Measurements from ENCODE around the gene KLF12.
A peak's percentile ranks its signal among the peaks of the same experiment; 100 is the strongest.

The KLF12 gene

DNA sequence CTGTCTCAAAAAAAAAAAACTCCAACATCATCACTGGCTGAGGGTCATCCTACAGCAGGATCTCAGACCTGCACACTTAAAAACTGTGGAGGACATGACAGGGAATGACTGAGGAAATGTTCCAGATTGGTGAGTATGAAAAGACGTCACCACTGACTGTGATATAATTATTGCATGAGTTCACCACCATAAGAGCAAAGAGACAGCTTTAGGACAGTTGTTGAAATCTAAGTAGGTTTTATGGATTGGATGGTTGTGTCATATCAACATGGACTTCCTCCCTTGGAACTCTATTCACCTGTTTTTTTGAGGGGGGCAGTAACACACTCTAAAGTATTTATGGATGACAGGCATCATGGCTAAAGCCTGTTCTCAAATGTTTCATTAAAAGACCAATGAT lies 31.5 kb downstream of the KLF12 start:
- no peak for ATAC-seq

DNA sequence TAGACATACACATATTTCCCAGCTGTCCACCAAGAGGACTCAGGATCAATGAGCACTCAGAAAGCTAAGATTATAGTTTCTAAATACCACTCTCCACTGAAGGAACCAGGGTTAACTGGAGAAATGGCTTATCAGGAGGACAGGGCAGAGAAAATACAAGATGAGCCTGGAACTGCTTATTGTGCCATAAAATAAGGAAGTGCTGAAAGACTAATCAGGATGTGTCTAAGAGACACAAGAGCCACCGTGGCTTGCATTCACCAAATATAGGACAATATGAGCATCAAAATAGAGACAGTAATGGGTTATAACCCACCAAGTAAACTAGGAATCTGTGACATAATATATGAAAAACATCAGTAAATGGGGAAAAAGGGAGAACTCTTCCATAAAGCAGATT lies 32.8 kb downstream of the KLF12 start:
- no peak for ATAC-seq

DNA sequence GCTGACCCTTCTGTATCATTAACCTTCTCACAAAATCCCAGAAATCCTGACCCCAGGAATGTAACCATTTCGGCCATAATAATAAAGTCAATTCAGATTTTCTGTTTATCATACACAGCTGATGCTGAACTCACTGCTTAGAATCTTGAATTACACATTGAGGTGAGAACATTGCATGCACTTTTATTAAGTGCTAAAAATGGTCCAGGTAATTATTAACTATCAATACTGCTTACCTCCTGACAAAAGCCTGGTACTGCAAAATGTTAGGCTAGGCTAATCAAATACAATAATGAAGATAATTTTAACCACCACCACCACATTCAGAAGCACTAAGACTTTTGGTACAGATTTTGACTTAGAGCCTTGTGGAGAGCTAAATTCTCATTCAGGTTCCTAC lies 36.1 kb downstream of the KLF12 start:
- no peak for ATAC-seq

DNA sequence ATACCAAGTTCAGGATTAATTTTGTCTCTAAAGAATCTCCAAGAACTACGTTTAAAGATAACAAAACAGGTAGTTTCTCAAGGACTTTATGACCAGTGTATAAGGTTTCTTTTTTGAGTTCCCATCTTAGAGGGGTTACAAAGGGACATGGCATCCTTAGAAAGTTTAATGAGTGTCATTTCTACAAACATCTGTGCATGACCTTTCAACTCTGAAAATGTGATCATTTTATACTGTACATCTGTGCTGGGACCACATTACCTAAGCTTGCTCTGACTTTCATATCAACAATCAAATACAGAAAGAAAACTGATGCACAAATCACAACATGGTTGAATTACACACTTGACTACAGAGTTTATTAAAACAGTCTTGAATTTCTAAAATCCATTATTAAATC lies 37.1 kb downstream of the KLF12 start:
- ATAC-seq, result no peak

DNA sequence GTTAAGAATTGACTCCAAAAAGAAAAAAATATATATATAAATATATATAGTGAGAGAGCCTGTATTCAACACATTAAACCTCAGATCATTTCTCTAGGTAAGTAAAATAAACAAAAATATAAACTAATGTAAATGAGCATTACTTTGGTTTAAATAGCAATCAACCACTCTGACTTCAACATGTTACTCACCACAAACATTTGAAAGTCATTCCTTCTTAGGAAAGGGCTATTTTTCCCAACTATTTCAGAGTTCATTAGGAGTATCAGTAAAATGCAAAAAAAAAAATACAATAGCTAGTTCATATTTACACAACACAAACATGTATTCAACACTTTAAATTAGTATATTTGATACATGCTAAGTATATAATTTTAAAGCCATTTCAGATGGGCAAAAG lies 40.5 kb downstream of the KLF12 start:
- no peak for ATAC-seq

DNA sequence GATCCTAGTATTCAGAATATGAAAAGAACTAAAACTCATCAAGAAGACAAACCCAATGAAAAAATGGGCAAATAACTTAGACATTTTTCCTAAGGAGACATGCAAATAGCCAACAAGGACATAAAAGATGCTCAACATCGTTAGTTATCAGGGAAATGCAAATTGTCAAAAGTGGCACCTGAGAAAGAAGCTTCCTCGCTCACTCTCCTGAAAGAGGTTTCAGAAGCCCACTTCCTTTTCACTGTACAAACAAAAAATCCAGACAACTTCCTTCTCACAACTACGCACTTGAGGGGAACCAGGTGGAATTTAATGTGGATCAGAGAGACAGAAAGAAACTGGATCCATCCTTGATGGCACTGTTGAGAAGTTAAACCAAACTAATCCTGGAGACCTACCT lies 41.5 kb downstream of the KLF12 start:
- no peak for ATAC-seq

DNA sequence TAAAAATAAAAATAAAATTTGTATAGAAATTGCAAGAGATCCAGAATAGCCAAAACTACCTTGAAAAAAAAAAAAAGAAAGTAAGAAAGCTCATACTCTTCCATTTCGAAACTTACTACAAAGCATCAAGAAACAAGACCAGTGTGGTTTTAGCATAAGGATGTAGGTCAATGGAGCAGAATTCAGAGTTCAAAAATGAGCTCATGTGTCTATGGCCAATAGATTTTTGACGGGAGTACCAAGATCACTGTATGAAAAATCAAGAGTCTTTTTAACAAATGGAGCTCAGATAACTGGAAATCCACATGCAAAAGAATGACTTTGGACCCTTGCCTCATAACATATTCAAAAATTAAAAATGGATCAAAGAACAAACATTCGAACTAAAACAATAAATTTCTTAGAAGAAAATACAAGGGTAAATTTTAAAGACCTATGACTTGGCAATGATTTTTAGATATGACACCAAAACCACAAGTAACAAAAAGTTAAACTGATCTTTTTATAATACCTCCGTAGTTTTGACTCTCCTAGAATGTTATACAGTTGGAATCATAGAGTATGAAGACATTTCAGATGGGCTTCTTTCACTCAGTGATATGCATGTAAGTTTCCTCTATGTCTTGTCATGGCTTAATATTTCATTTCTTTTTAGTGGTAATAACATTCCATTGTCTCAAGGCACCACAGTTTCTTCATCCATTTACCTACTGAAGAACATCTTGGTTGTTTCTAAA lies 43.2 kb downstream of the KLF12 start:
- peak in 1 of 2 donors; percentile 50 for ATAC-seq

DNA sequence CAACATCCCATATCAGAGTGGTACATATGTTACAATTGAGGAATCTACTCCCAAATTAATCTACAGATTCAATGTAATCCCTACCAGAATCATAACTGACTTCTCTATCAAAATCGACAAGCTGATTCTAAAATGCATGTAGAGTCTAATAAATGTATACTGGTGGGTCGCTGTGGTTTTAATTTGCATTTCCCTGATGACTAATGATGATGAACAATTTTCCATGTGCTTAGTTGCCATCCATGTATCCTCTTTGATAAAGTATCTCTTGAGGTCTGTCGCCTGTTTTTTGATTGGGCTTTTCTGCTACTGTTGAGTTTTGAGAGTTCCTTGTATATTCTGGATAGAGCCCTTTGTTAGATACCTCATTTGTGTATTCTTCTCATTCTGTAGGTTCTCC lies 43.8 kb downstream of the KLF12 start:
- ATAC-seq, result peak; percentile 51 to 68

DNA sequence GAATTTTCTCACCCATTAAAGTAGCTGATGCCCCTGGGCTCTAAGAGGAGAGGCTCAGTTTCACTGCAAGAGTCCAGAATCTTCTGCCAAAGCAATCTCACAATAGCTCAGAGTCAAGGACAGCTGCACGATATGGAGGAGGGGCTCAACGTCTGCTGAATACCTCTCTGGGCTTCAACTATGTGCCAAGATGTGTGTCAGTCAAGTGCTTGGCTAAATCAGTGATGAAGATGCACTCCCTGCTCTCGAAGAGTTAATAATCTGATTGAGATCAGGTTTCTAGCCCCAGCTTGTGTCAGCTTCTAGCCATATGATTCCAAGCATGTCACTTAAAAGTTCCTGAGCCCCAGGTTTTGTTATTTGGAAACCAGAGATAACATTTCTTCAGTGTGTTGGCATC lies 46.8 kb downstream of the KLF12 start:
- no peak for ATAC-seq

Measured in activated CD4-positive, CD25-positive, alpha-beta regulatory T cell treated with anti-CD3 and anti-CD28 coated beads, Interleukin-2, amount 50 U/mL, for 24 hours (primary cell).